Tibial nerve (tissue), 4 donors: ENCODE results near the gene MYMK. TPM values are rescaled to one million over a fixed set of nuclear protein-coding genes. Genes with fewer than 3 reads are reported as not detected.

Source experiments
- DNase-seq, 2 donors: peaks; one replicate each; pipeline ENCODE4 v3.0.0-alpha.2; 2019; ENCODE audit warnings: low spot score in 2 of 2
- H3K27ac ChIP-seq, 4 donors: fragments of 200-600 bp; sonication (generic) in 3 of 4; one replicate each; pipeline ENCODE4 v1.5.1; 2017 to 2019; ENCODE audit warnings: mild to moderate bottlenecking in 1 of 4
- H3K27me3 ChIP-seq, 2 donors: fragments of 200-600 bp; sonication (generic) in 1 of 2; one replicate each; pipeline versions ENCODE4 v1.5.1 to v1.6.0; 2017 to 2019
- H3K36me3 ChIP-seq, 3 donors: fragments of 200-600 bp; sonication (generic); one replicate each; pipeline ENCODE4 v1.5.1; 2018 to 2019
- H3K4me1 ChIP-seq, 4 donors: fragments of 200-600 bp; sonication (generic) in 3 of 4; one replicate each; pipeline ENCODE4 v1.5.1; 2017 to 2019
- H3K4me3 ChIP-seq, 4 donors: fragments of 200-600 bp; sonication (generic) in 3 of 4; one replicate each; pipeline ENCODE4 v1.5.1; 2017 to 2019; ENCODE audit warnings: mild to moderate bottlenecking in 1 of 4, moderate library complexity in 1 of 4
- H3K9me3 ChIP-seq, 4 donors: fragments of 200-600 bp; sonication (generic) in 3 of 4; one replicate each; pipeline ENCODE4 v1.5.1; 2017 to 2019
- CTCF ChIP-seq, 5 experiments: fragments of 200-600 bp in 3 of 5; fragments of 450-650 bp in 2 of 5; sonication (generic) in 3 of 5; IDR thresholded peaks; one replicate each; pipeline ENCODE4 v1.5.1; 2016 to 2019; ENCODE audit warnings: antibody characterized with exemption in 5 of 5, mild to moderate bottlenecking in 3 of 5, moderate library complexity in 2 of 5
- EP300 ChIP-seq, 2 donors: sonication (generic); formaldehyde crosslinking; IDR thresholded peaks; one replicate each; pipeline ENCODE4 v1.6.1; 2017; ENCODE audit warnings: antibody characterized with exemption in 2 of 2, mild to moderate bottlenecking in 1 of 2
- POLR2A ChIP-seq, 2 donors: fragments of 450-650 bp; IDR thresholded peaks; one replicate each; pipeline ENCODE4 v1.6.1; 2017; ENCODE audit warnings: antibody characterized with exemption in 2 of 2, mild to moderate bottlenecking in 2 of 2, moderate library complexity in 2 of 2
- WGBS, 2 donors: methylation state at CpG; one replicate each; pipeline ENCODE4 v1.1.5; 2018; 5-methylcytosine and 5-hydroxymethylcytosine counted together
- total RNA-seq, 4 donors: library from RNA; depleted of rRNA; stranded (reverse); fragments of >200 nt; gene quantifications; one replicate each; pipeline ENCODE4 v1.1.0, GENCODE V29; 2016

MYMK gene
- total RNA-seq, 4 donors from 2014 or later: 1.4 to 8.3 TPM; not detected in 2

DNA sequence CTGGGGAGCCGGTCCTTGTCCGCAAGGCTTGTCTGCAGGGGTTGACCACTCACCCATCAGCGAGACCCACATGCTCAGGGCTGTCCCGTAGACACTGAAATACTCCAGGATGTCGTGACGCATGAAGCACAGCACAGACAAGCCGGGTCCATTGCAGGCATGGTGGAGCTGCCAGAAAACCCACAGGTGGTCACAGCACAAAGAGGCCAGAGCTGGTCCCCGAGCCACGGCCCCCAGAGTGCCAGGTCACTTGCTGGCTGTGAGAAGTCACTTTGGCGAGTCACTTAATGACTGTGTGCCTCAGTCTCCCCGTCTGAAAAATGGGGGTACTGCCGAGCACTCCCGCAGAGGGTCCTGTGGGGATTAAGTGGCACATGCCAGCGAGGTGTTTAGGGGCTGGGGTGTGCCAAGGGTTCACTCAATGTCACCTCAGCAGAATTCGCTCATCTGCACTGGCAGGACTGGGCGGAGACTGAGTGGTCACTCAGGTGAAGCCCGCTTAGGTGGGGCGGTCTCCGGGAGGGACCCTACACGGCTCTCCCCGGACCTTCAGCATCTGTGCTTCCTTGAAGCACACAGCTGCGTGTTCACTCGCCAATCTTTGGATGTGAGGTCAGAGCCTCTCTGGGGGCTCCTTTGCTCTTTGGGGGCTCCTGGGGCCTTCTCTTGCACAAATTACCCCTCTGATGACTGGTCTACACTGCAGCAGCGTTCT lies 4.5 kb downstream of the MYMK start:
- H3K4me1 ChIP-seq: peaks cover 0 to 13% (median 0%) of the 10 kb centered on the region in 4 donors
- peaks cover 0 to 3% of the 10 kb centered on the region in 2 donors for H3K27me3 ChIP-seq
- no peak overlapping the region for H3K27ac ChIP-seq
- WGBS, 2 donors: 85 to 87% methylated on average over 16 to 19 of the region's 24 CpGs
- H3K36me3 ChIP-seq: no peaks in the 10 kb centered on the region
- no peaks in the 10 kb centered on the region for H3K9me3 ChIP-seq
- H3K4me3 ChIP-seq: no peak overlapping the region
- TF ChIP-seq CTCF (IDR thresholded peaks at IDR 0.05): no peak
- no peak for TF ChIP-seq EP300 (IDR thresholded peaks at IDR 0.05)
- TF ChIP-seq POLR2A (IDR thresholded peaks at IDR 0.05): no peak
- no peak for DNase-seq

DNA sequence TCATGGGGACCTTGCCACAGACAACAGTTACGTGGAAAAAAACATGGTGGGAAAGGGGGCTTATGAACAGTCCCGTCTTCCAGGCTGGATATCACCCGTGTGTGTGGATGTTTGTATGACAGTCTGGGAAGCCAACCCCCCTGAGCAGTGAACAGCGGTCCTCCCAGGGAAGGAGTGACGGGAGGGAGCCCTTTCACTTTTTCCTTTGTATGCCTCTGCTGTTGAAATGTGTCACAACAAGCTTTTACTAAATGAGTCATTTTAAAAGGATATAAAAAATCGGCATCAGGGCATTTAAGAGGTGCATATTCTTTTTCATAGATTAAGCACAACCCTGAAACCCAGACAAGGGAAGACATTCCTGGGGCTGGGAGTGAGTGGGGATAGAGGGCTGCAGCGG lies 5.1 kb downstream of the MYMK start:
- Histone ChIP-seq H3K9me3 (no peaks in the 10 kb centered on the region), H3K27me3 (peaks cover 0 to 3% of the 10 kb centered on the region in 2 donors), H3K4me1 (peaks cover 0 to 19% (median under 1%) of the 10 kb centered on the region in 4 donors), H3K36me3 (no peaks in the 10 kb centered on the region), H3K4me3 (no peak overlapping the region), H3K27ac (no peak overlapping the region)
- no peak for DNase-seq
- TF ChIP-seq POLR2A (IDR thresholded peaks at IDR 0.05) (no peak), EP300 (IDR thresholded peaks at IDR 0.05) (no peak), CTCF (IDR thresholded peaks at IDR 0.05) (no peak)
- WGBS, 2 donors: 62% methylated on average over 7 of the region's 7 CpGs

- H3K27me3 ChIP-seq: peaks cover 0 to 3% of the 10 kb centered on the region in 2 donors
- 86 to 93% methylated on average over 25 to 26 of the region's 27 CpGs for WGBS, 2 donors
- no peaks in the 10 kb centered on the region for H3K9me3 ChIP-seq
- TF ChIP-seq CTCF (IDR thresholded peaks at IDR 0.05) (no peak), EP300 (IDR thresholded peaks at IDR 0.05) (no peak), POLR2A (IDR thresholded peaks at IDR 0.05) (no peak)
- H3K4me1 ChIP-seq: peaks cover 0 to 25% (median 3%) of the 10 kb centered on the region in 4 donors
- DNase-seq: no peak
- H3K27ac ChIP-seq: no peak overlapping the region
- H3K36me3 ChIP-seq: no peaks in the 10 kb centered on the region
- H3K4me3 ChIP-seq: no peak overlapping the region
These were observed 5.9 kb downstream of the MYMK start for GRCh38 chr9:133518706-133519449.

- H3K27me3 ChIP-seq: peaks cover 0 to 3% of the 10 kb centered on the region in 2 donors
- H3K36me3 ChIP-seq: no peaks in the 10 kb centered on the region
- TF ChIP-seq POLR2A (IDR thresholded peaks at IDR 0.05) (no peak), CTCF (IDR thresholded peaks at IDR 0.05) (no peak), EP300 (IDR thresholded peaks at IDR 0.05) (no peak)
- no peak overlapping the region for H3K27ac ChIP-seq
- H3K4me1 ChIP-seq: peaks cover 0 to 31% (median 6%) of the 10 kb centered on the region in 4 donors
- WGBS, 2 donors: 89 to 98% methylated on average over 3 to 5 of the region's 5 CpGs
- no peak overlapping the region for H3K4me3 ChIP-seq
- no peaks in the 10 kb centered on the region for H3K9me3 ChIP-seq
- DNase-seq: no peak
These were observed 6.6 kb downstream of the MYMK start for GRCh38 chr9:133518200-133518599.

- Histone ChIP-seq H3K4me1 (peaks cover 0 to 33% (median 7%) of the 10 kb centered on the region in 4 donors), H3K9me3 (no peaks in the 10 kb centered on the region), H3K27me3 (peaks cover 0 to 3% of the 10 kb centered on the region in 2 donors), H3K27ac (no peak overlapping the region), H3K4me3 (no peak overlapping the region), H3K36me3 (no peaks in the 10 kb centered on the region)
- TF ChIP-seq CTCF (IDR thresholded peaks at IDR 0.05) (no peak), POLR2A (IDR thresholded peaks at IDR 0.05) (no peak), EP300 (IDR thresholded peaks at IDR 0.05) (no peak)
- no peak for DNase-seq
- 76 to 85% methylated on average over 8 of the region's 8 CpGs for WGBS, 2 donors
These were observed 7.0 kb downstream of the MYMK start for GRCh38 chr9:133517711-133518110.
